Measurements from ENCODE around the gene DNASE1L1.
"Not testable (repeated sequence)": the region's sequence is repeated elsewhere in the genome, so short reads cannot be mapped to it uniquely, and the experiment has no call there.

DNASE1L1 gene

DNA sequence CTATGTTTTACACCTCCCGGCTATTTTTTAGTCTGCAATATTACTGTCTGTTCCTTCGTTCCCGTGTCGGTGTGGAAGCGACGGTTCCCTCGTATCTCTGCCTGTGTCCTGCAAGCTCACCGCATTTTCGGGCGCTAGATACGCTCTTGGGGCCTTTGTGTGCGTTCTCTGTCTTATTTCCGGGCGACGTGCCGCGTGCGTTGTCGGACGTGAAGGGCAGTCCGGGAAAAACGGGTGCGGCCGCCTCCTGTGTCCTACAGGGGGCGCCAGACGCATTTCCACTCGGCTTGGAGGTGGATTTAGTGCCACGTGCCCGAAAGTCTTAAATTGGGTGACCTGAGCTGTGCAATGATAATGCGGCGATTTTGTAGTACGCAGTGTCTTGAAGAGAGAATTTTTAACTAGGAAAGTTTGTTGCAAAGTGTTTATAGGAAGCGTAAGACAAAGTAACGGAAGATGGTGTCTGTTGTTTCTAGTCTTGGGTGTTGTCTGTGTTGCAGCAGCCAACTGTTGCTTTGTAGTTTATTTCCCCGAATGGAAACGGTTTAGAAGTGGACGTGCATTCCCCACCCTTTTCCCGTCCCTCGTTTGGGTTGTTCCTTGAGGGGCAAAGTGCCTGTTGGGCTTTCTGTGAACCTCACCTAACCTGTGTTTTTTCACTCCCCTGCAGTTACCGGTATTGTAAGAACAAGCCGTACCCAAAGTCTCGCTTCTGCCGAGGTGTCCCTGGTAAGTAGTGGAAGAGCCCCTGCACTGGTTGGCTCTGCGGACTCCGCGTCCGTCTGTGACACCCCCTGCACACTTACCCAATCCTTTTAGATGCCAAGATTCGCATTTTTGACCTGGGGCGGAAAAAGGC, 10.2 kb downstream of the DNASE1L1 start:
- DNase-seq (ENCODE audit: low read depth, low spot score) = no peak
- Histone ChIP-seq H3K27me3 (ENCODE audit: insufficient read depth, insufficient read length) (no peaks in the 10 kb centered on the region), H3K9me3 (ENCODE audit: insufficient read depth, low read length) (no peaks in the 10 kb centered on the region)

DNA sequence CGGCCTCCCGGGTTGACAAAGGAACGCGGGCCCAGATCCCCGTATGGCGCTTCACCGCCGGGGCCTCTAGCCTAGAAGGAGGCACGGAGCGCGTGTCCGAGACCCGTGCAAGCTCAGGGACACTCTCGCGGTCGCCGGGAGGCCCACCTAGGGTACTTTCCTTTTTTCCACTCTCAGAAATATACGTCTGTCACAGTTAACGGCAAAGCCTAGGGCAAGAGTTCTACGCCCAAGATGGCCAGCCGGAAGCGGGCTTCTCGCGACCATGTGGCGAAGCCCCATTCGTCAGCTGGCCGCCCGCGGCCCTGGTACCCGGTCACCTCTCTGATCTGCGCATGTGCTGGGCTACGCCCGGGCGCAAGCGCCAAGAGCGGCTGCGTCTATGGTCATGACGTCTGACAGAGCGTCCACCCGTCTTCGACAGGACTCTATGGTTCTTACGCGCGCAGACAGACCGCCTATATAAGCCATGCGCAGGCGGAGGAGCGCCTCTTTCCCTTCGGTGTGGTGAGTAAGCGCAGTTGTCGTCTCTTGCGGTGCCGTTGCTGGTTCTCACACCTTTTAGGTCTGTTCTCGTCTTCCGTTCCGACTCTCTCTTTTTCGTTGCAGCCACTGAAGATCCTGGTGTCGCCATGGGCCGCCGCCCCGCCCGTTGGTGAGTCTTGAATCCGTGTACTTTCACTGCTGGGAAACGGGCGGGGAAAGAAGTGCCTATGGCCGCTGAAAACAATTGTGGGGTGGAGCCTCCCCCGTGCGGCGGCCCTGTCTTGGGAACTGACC, 11.0 kb downstream of the DNASE1L1 start, which contains the start of gene RPL10:
RPL10 (plus strand) TSS at position 490 of the 780 bp plus-strand sequence; CDS start at position 633, 143 bp downstream.
- H3K4me1 ChIP-seq (ENCODE audit: insufficient read depth, insufficient read length) = peaks cover 2% of the 10 kb centered on the region
- H3K36me3 ChIP-seq (ENCODE audit: insufficient read depth, insufficient read length, low read length) = peaks cover 29% of the 10 kb centered on the region
- no peaks in the 10 kb centered on the region for H3K27me3 ChIP-seq (ENCODE audit: insufficient read depth, insufficient read length)
- H3K9me3 ChIP-seq (ENCODE audit: insufficient read depth, low read length) = no peaks in the 10 kb centered on the region
- TF ChIP-seq YY1 (IDR thresholded peaks at IDR 0.05; ENCODE audit: insufficient read depth, insufficient read length) (no peak), SUZ12 (IDR thresholded peaks at IDR 0.05; ENCODE audit: extremely low read depth, insufficient read depth, insufficient read length) (no peak)
- peak within 1 kb of the TSS; percentile 71 for H3K4me3 ChIP-seq (ENCODE audit: insufficient read length, low read depth)
- peak; percentile 82 for DNase-seq (ENCODE audit: low read depth, low spot score)
- H3K9ac ChIP-seq (ENCODE audit: insufficient read length, low read depth) = peak within 1 kb of the TSS; percentile 85

More for the DNA sequence above, 10.2 kb downstream of the DNASE1L1 start:
- H3K9ac ChIP-seq (ENCODE audit: insufficient read length, low read depth) = peak overlapping the region; percentile 85
- TF ChIP-seq ZNF274 (IDR thresholded peaks at IDR 0.05; ENCODE audit: low read depth, low read length) (no peak), SUZ12 (IDR thresholded peaks at IDR 0.05; ENCODE audit: extremely low read depth, insufficient read depth, insufficient read length) (no peak), YY1 (IDR thresholded peaks at IDR 0.05; ENCODE audit: insufficient read depth, insufficient read length) (no peak)
- peak overlapping the region; percentile 71 for H3K4me3 ChIP-seq (ENCODE audit: insufficient read length, low read depth)
- H3K36me3 ChIP-seq (ENCODE audit: insufficient read depth, insufficient read length, low read length) = peaks cover 29% of the 10 kb centered on the region
- peaks cover 2% of the 10 kb centered on the region for H3K4me1 ChIP-seq (ENCODE audit: insufficient read depth, insufficient read length)

DNA sequence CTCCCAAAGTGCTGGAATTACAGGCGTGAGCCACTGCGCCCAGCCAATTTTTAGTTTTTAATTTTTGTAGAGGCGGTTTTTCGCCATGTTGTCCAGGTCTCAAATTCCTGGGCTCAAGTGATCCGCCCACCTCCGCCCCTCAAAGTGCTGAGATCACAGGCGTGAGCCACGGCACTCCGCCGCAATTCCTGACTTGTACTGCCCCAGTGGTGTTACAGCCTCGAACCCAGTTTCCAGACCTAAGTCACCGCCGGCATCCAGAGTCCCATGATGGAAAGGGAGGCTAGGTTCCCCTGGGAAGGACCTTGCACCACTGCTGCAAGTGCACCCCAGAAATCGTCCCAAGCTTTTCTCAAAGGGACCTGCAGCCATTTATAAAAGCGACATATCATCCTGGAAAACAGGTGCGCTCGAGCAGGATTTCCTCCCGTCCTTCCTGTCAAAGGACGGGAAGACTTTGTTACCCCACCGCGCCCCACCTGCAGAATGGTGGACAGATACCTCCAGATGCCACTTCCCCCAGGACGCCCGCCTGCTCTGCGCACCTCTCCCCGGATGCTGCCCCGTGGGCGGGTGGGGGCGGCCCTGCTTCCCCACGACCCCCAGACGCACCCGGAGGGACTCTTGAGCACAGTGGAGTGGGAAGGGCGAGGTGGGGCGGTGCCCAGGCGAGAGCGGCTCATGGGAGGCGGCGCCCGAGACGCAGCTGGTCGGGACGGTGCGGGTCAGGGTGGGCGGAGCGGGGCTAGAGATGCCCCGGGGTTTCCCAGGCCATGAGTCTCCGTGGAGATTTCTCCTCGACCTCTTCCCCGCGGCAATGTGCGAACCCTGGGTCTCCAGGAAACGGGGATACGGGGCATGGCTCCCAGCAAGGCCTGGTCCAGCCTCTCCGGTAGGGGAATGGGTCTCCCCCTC, 11.8 kb downstream of the DNASE1L1 start:
- H3K4me3 ChIP-seq (ENCODE audit: insufficient read length, low read depth) = peak overlapping the region; percentile 71
- H3K36me3 ChIP-seq (ENCODE audit: insufficient read depth, insufficient read length, low read length) = peaks cover 29% of the 10 kb centered on the region
- H3K4me1 ChIP-seq (ENCODE audit: insufficient read depth, insufficient read length) = peaks cover 2% of the 10 kb centered on the region
- TF ChIP-seq ZNF274 (IDR thresholded peaks at IDR 0.05; ENCODE audit: low read depth, low read length) (no peak), SUZ12 (IDR thresholded peaks at IDR 0.05; ENCODE audit: extremely low read depth, insufficient read depth, insufficient read length) (no peak), YY1 (IDR thresholded peaks at IDR 0.05; ENCODE audit: insufficient read depth, insufficient read length) (no peak)
- peak overlapping the region; percentile 81 for H3K9ac ChIP-seq (ENCODE audit: insufficient read length, low read depth)
- no peaks in the 10 kb centered on the region for H3K9me3 ChIP-seq (ENCODE audit: insufficient read depth, low read length)
- H3K27me3 ChIP-seq (ENCODE audit: insufficient read depth, insufficient read length) = no peaks in the 10 kb centered on the region
- no peak for DNase-seq (ENCODE audit: low read depth, low spot score)

DNA sequence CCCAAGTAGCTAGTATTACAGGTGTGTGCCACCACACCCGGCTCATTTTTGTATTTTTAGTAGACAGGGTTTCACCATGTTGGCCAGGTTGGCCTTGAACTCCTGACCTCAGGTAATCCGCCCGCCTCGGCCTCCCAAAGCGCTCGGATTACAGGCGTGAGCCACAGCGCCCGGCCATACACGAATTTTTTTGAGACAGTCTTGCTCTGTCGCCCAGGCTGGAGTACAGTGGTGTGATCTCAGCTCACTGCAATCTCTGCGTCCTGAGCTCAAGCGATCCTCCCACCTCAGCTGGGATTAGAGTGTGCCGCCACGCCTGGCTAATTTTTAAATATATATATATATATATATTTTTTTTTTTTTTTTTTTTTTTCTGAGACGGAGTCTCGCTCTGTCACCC, 12.7 kb downstream of the DNASE1L1 start:
- DNase-seq (ENCODE audit: low read depth, low spot score); H3K9me3 ChIP-seq (ENCODE audit: insufficient read depth, low read length); H3K27me3 ChIP-seq (ENCODE audit: insufficient read depth, insufficient read length); H3K4me1 ChIP-seq (ENCODE audit: insufficient read depth, insufficient read length); H3K4me3 ChIP-seq (ENCODE audit: insufficient read length, low read depth); H3K9ac ChIP-seq (ENCODE audit: insufficient read length, low read depth): not testable (repeated sequence)
- peaks cover 27% of the 10 kb centered on the region for H3K36me3 ChIP-seq (ENCODE audit: insufficient read depth, insufficient read length, low read length)

DNA sequence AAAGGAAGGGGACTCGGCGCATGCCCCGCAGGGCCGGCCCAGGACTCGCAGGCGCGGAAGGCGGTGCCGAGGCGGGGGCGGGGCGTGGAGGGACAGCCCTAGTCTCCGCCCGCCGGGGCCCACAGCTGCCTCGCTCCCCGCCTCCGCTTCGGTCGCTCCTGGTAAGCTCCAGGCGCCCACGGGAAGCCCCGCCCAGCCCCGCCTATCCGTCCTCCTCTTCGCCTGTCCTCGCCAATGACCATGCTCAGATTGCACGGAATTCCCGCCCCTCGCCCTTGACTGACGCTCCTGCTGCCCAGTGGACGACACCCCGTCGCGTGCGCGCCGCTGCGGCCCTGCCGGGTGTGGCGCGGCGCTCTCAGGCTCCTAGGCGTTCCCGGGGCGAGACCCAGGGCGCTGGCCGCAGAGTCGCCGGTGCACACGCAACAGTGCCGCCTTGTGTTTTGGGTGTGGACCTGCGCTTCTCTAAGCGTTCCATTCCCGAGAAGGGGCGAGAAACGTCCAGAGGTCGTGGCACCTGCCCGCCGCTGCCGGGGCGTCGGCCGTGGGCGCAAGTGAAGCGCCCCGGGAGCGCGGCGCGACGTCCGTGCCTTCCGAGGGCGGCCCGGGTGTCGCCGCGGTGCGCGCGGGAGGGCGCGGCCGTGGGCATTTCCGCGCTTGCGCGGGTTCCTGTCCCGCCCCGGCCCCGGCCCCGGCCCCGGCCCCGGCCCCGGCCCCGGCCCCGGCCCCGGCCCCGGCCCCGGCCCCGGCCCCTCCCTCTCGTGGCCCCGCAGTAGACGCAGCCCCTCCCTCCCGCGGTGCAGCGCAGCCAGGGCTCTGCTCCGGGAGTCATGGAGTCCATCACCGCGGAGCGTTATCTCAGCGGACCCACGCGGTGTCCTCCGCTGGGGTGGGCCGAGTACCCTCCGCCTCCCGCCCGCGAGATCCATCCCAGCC, 19.0 kb downstream of the DNASE1L1 start:
- H3K4me3 ChIP-seq (ENCODE audit: insufficient read length, low read depth); H3K9me3 ChIP-seq (ENCODE audit: insufficient read depth, low read length); H3K9ac ChIP-seq (ENCODE audit: insufficient read length, low read depth); H3K4me1 ChIP-seq (ENCODE audit: insufficient read depth, insufficient read length); H3K27me3 ChIP-seq (ENCODE audit: insufficient read depth, insufficient read length); H3K36me3 ChIP-seq (ENCODE audit: insufficient read depth, insufficient read length, low read length); DNase-seq (ENCODE audit: low read depth, low spot score): not testable (repeated sequence)

DNA sequence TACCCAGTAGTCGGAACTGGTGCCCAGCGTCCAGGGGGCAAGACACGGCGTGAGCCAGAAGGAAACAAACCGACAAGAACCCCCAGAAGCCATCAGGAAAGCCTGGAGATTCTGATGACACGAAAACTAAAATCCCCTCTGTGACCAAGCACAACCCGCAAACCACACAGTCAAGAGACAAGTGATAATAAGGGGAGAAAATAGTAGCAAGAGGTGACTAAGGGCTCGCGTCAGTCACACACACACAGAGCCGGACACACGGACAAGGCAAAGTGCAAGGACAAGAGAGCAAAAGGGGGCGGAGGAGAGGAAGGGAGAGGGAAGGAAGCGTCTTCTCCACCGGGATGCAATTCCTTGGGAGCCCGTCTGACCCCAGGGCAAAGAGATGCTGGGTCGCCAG, 20.4 kb downstream of the DNASE1L1 start:
- H3K9ac ChIP-seq (ENCODE audit: insufficient read length, low read depth); H3K27me3 ChIP-seq (ENCODE audit: insufficient read depth, insufficient read length); H3K4me1 ChIP-seq (ENCODE audit: insufficient read depth, insufficient read length); DNase-seq (ENCODE audit: low read depth, low spot score); H3K9me3 ChIP-seq (ENCODE audit: insufficient read depth, low read length); H3K4me3 ChIP-seq (ENCODE audit: insufficient read length, low read depth); H3K36me3 ChIP-seq (ENCODE audit: insufficient read depth, insufficient read length, low read length): not testable (repeated sequence)

DNA sequence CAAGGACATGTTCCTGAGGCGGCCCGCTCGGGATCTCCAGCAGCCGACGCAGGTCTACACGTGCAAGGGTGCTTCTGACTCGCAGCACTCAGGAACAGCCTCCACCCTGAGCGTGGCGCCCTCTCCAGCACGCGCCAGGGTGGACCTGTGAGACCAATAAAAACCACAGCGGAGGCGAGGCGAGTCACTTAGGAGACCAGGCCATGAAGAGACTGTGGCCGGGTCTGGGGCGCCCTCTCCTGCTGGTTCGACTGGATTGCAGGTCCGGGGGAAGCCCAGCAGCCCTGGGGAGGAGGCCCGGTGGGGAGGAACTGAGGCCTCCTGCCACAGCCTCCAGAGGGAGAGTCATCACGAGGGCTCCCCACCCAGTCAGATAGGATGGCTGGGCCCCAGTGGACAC, 21.0 kb downstream of the DNASE1L1 start:
- H3K9me3 ChIP-seq (ENCODE audit: insufficient read depth, low read length); DNase-seq (ENCODE audit: low read depth, low spot score); H3K4me3 ChIP-seq (ENCODE audit: insufficient read length, low read depth); H3K4me1 ChIP-seq (ENCODE audit: insufficient read depth, insufficient read length); H3K9ac ChIP-seq (ENCODE audit: insufficient read length, low read depth); H3K36me3 ChIP-seq (ENCODE audit: insufficient read depth, insufficient read length, low read length); H3K27me3 ChIP-seq (ENCODE audit: insufficient read depth, insufficient read length): not testable (repeated sequence)
